Fibroblast of skin of left biceps (primary cell): ENCODE measurements around the gene MOXD1.
"Not testable (repeated sequence)": the region's sequence is repeated elsewhere in the genome, so short reads cannot be mapped to it uniquely, and the experiment has no call there.

ENCODE experiments used
- DNase-seq, 2 experiments: peaks; one replicate each; pipeline ENCODE4 v3.0.0-alpha.2; 2013; ENCODE audit warnings: low read depth in 2 of 2

MOXD1 gene

GRCh38 chr6:132354517-132355167 lies 46.6 kb downstream of the MOXD1 start:
- DNase-seq, result no peak

GRCh38 chr6:132351986-132352385 lies 49.3 kb downstream of the MOXD1 start:
- not testable (repeated sequence) for DNase-seq

DNA sequence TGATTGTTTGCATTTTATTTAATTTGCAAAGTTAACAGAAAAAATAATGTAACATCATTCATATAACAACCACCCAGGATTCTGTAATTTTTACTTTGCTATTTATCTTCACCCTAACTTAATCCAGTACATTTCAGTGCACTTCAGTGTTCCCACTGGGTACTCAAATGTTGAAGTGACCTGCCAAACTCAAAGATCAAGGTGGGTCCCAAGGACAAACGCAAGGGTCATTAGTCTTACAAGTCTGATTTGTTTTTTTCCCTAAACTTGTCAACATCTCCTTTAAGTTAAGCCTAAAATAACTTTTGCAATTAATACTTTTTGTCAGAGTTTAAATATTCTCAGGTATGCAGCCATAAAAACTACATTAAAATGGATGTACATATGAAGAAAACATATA lies 53.0 kb downstream of the MOXD1 start:
- no peak for DNase-seq

DNA sequence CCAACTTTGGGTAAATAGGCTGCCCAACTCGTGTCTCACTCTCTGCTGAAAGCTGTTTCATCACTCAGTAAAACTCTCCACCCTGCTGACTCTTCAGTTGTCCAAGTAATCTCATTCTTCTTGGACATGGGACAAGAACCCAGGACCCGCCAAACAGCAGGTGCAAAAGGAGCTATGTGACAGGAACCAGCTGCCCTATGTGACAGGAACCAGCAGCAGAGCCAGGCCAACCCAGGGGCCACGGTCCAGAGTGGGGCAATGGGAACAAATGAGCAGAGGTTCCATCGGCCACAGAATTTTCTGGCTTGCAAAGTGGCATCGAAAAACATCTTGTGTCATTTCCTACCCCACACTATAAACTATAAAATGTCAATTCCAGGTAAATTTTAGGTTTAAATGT lies 56.5 kb downstream of the MOXD1 start:
- DNase-seq, result no peak

GRCh38 chr6:132341646-132342045 lies 59.6 kb downstream of the MOXD1 start:
- DNase-seq, result no peak

GRCh38 chr6:132334521-132334885 lies 66.8 kb downstream of the MOXD1 start:
- no peak for DNase-seq

GRCh38 chr6:132333639-132334520 lies 67.4 kb downstream of the MOXD1 start:
- DNase-seq, result peak; percentile 84 to 86

GRCh38 chr6:132330759-132331158 lies 70.5 kb downstream of the MOXD1 start:
- DNase-seq, result no peak

- DNase-seq, result no peak
These were observed 78.9 kb downstream of the MOXD1 start for GRCh38 chr6:132322398-132322797.

GRCh38 chr6:132320007-132320406 lies 81.3 kb downstream of the MOXD1 start:
- DNase-seq, result peak in 1 of 2 experiments; percentile 13

DNA sequence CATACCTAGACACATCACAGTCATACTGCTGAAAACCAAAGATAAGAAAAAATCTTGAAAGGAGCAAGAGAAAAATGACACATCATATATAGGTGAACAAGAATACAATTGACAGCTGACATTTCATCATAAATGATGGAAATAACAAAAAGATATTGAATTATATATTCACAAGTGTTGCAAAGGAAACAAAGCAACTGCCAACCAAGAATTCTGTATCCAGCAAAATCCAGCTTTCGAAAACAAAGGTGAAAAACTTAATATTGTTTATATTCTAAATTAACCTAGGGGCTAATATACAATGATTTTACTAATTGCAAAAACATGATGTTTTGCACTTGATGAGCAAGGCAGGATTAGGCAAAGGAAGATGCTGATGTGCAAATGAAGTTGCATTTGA lies 84.3 kb downstream of the MOXD1 start:
- no peak for DNase-seq

GRCh38 chr6:132314432-132314831 lies 86.8 kb downstream of the MOXD1 start:
- no peak for DNase-seq

DNA sequence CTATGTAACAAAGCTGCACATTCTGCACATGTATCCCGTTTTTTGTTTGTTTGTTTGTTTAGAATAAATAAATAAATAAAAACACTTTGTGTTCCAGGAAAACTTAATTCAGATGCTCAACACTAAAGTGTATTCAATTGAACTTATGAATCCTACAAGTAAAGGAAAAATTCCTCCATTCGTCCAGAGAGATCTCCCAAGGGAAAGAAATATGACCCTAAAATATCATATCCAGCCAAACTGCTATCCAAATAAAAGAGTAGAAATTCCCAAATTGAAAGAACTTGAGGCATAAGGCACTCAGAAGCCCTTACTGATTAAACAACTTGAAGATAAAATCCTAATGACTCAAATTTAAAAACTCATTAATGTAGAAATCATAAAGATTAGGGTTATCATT lies 90.4 kb downstream of the MOXD1 start:
- DNase-seq, result no peak

DNA sequence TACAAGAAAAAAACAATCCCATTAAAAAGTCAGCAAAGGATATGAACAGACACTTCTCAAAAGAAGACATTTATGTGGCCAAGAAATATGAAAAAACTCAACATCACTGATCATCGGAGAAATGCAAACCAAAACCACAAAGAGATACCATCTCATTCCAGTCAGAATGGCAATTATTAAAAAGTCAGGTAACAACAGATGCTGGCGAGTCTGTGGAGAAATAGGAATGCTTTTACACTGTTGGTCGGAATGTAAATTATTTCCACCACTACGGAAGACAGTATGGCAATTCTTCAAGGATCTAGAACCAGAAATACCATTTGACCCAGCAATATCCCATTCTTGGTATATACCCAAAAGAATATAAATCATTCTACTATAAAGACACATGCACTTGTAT lies 91.1 kb downstream of the MOXD1 start:
- DNase-seq, result not testable (repeated sequence)

- no peak for DNase-seq
These were observed 96.4 kb downstream of the MOXD1 start for GRCh38 chr6:132304891-132305305.

- no peak for DNase-seq
These were observed 100.8 kb downstream of the MOXD1 start for GRCh38 chr6:132300323-132300949.

- no peak for DNase-seq
These were observed 102.8 kb downstream of the MOXD1 start for GRCh38 chr6:132298344-132298949.

GRCh38 chr6:132289756-132290155 lies 111.5 kb downstream of the MOXD1 start:
- peak in 1 of 2 experiments; percentile 8 for DNase-seq

- no peak for DNase-seq
These were observed 114.2 kb downstream of the MOXD1 start for GRCh38 chr6:132287101-132287500.

GRCh38 chr6:132286298-132287019 lies 114.8 kb downstream of the MOXD1 start:
- DNase-seq, result no peak

- DNase-seq, result no peak
These were observed 116.1 kb downstream of the MOXD1 start for GRCh38 chr6:132285004-132285780.
